GM21528 (cell line): ENCODE results near the gene HS3ST5.
"Not testable (repeated sequence)": the region's sequence is repeated elsewhere in the genome, so short reads cannot be mapped to it uniquely, and the experiment has no call there.

ENCODE experiments used
- ATAC-seq: cut with Tn5 transposase; IDR thresholded peaks from one replicate; pipeline ENCODE4 v1.9.1; 2021; ENCODE audit warnings: mild to moderate bottlenecking, moderate library complexity; ENCODE audit not compliant: unreplicated experiment, low FRiP score

Gene HS3ST5

DNA sequence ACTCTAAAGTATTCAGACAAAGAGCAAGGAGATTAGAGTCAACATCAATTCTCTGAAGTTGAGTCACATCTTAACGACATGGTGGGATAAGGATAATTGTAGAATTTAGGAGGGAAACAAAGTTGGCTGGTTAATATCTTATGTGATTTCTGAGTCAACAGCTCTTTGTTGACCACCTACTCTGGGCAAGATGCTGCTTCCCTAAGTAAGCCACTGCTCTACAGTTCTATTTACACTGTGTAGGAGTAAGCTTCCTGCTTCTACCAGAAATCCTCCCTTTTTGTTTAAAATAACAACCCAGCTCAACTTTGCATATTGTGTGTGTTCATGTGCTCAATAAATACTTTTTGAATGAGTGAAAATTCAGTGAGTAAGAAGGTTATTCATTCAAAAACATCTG lies 3.1 kb downstream of the HS3ST5 start:
- no peak for ATAC-seq

DNA sequence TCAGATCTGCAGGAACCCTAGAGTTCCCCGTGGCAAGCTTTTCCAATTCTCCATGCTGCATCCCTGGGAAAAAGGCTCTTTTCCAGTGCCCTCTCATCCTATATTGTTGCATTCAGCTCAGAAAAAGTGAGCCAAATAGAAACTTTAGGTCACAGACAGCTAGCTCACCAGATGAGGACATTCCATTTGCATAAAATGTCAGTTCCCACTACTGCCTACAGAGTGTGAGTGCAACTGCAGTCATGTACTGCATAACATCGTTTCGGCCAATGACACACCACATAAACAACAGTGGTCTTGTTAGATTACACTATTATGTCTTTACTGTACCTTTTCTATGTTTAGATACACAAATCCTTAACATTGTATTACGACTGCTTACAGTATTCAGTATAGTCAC lies 8.6 kb downstream of the HS3ST5 start:
- ATAC-seq, result no peak

DNA sequence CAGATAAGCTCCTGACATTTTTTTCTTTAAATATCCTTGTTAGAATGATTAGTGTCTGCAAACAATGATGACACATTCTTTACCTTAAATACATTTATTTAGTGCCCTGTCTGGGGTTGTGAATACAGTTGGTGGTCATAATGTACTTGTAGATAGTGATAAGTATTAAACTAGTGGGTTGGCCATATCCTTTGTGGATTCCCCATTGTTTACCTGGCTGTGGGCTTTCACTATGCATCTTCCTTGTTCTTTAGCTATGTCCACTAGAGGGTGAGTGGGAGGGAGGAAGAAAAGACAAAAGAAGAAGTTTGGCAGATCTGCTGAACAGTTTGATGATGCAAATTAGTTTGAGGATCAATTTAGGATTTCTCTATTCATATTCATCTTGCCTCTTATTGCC lies 15.7 kb downstream of the HS3ST5 start:
- no peak for ATAC-seq

DNA sequence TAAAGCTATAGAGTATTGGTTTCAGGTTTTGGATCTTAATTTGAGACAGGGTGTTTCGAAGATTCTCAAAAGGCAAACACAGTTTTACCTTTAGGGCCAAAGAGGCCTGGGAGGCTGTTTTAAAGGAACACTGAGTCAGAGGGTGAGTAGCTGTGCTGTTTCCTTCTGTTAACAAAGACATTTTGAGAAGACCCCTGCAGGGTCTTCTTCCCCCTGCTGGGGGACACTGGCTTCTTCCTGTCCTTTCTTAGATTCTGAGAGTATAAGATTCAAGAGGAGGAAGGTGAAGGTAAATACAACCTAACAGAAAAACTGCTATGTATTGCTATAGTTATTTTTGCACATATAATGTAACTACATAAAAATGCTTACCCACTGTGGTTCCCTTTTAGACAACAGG lies 19.0 kb downstream of the HS3ST5 start:
- ATAC-seq, result no peak

DNA sequence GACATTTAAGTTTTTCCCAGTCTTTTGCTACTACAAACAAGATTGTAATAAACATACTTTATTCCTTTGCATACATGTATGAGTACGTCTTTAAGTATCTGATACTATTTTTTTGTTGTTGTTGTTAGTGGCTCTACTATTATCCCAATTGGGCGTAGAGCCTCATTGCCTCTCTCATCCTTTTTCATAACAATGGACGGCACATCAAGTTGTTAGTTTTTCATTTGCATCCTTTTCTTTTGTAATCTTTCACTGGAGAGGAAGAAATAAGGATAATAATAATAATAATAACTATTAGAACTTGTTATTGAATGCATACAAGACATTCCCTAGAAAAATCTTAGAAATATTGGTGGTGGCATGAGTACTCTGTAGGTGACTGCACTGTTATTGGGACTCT lies 23.1 kb downstream of the HS3ST5 start:
- ATAC-seq, result no peak

DNA sequence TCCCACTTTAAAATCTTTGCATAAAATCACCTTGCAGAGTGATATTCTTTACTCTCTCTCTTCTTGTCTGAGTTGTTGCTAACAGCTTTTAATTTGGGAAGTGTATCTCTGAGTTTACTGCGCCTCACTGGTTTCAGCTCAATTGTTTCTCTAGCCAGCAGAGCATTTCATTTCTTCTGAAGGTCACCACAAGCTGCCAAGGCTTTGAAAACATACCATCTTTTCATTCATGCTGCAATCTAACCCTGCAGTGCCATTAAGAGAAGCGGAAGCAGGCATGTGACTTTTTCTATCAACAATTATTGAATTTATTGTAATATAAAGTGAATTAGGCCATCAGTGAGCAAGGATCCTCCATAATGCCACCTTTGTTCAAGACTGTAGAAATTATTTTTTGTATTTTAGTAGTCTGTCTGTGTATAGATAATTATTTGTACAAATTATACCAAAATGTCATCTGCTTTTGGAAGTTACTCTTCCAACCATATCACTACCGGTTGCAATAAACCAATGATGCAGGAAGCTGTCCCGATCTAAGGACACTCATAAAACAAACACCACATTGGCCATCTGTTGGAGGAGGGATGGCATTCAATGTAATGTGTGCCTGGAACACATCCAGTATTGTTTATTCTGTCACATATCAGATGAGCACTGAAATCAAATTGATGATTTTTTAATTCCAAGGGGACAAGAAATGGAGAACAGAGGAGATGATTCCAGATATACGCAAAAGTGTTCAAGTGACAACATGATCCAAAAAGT lies 26.8 kb downstream of the HS3ST5 start:
- no peak for ATAC-seq

DNA sequence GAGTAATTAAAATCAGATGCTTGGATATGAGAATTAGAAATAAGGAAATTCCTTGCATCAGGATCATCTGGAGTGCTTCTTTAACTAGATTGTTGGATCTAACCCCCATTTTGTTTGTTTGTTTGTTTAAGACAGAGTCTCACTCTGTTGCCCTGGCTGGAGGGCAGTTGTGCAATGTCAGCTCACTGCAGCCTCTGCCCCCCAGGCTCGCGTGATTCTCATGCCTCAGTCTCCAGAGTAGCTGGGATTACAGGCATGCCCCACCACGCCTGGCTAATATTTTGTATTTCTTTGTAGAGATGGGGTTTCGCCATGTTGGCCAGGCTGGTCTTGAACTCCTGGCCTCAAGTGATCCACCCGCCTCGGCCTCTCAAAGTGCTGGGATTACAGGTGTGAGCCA lies 29.0 kb downstream of the HS3ST5 start:
- ATAC-seq, result not testable (repeated sequence)

DNA sequence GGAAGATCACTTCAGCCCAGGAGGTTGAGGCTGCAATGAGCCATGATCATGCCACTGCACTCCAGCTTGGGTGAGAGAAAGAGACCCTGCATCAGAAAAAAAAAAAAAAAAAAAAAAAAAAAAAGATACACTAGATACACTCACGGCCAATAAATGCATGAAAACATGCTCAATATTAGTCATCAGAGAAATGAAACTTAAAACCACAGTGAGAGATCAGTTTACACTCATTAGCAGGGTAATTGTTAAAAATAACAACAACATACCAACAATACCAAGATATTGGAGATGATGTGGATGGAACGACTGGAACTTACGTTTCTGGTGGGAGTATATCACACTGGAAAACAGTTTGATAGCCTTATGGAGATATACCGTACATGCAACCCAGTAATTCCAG lies 29.9 kb downstream of the HS3ST5 start:
- ATAC-seq, result no peak

DNA sequence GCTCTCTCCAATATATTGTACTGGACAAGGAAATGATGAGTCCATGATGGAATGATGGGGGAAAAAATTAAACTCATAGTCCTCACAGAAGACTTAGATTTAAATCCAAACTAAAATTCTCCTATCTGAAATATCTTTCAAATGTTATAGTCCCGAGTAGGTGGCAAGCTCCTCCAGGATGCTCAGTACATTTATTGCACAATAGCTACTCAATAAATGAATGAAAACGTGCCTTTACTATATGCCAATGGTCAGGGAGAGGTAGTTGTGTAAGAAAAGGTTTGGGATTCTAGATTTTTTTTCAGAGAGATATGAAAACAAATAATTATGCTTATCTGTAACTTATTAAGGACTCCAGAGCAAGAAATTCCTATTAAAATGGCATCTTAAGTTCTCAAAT lies 32.8 kb downstream of the HS3ST5 start:
- no peak for ATAC-seq

DNA sequence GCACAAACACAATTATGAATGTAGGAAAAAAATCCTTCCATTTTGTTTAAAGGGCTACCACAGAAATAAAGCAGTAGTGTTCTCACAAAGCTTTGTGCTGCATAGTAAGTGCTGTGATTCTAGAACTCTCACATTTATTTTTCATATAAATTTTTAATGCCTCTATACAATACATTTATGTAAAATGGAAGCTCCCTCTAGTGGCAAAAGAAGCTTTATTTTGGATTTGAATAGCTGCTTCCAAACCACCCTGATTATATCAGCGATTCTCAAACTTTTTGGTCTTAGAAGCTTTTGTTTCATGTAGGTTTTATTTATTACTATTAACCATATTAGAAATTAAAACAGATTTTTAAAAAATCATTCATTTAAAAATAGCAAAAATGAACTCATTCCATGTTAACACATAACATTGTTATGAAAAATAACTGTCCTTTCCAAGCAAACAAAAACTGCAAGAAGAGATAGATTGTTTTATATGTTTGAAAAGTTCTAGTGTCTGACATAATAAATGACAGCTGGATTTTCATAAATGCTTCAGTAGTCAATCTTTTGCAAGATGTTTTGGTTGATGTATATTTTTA lies 38.4 kb downstream of the HS3ST5 start:
- no peak for ATAC-seq

DNA sequence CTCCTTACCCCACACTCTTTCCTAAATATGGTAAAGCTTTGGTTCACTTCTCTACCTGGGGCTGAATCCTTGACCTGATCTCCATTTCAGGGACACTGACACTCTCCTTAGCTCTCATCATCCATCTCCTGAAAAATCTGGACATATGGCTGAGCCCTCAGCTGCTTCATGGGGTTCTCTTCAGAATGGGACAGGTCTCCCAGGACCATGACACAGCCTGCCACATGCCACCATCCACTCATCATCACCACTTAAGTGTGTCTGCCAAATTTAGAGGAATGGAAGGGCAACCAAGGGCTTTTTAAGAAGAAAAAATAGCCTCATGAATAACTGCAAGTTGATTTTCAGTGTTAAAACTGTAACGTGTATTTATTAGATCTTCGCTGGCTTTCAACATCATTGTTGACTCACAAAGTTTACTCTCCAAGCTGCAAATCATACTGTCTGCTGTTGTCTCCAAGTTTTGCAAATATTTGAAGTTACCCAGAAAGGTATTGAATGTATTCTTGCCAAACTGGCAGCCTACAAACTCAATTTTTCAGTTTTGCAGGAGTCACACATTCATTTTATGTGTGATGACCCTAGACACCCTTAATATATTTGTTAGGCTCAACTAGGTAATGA lies 41.1 kb downstream of the HS3ST5 start:
- ATAC-seq, result no peak

DNA sequence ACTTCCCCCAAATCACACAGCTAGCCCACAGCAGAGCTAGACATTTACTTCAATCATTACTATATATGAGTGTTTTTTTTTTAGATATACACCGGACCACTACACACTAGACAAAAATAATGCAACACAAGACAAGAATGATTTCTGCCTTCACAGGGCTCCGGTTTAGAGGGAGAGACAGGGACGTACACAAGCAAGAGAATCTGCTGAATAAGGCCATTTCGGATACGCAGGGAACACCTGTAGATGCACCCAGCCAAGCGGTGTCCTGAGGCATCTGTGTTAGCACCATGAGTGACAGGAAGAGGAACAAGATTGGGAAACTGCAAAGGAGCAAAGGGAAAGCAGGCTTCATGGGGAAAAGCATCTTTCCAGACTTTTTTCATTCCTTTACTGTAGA lies 45.7 kb downstream of the HS3ST5 start:
- ATAC-seq, result no peak

DNA sequence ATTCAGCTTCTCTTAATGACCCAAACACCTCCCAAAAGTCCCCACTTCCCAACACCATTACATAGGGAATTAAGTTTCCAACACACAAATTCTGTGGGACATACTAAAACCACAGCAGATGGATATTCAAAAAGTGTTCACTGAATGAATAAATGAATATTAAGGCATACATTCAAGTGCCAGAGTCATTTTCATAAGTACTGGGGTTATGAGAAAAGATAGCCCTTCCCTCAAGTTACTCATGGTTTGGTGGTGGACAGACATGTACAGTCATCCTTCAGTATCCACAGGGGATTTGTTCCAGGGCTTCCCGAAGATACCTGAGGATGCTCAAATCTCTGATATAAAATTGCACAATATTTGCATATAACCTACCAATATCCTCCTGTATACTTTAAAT lies 50.4 kb downstream of the HS3ST5 start:
- ATAC-seq, result no peak

DNA sequence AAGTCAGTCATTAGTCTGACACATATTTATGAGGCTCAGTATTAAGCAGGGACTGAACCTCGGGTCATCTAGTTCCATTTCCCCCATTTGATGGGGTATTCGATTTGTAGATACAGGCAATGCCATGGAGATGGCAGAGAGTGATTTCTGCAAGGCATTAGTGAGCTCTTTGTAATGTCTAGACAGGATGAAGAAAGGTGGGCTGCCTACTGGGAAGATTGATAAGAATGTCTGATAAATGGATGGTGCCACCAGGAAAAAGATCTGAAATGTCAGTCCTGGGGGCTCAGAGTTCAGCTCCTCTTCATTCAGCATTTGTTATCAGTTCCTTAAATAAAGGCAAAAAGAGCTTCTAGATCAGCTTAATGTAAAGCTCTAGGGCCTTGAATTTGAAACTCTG lies 51.4 kb downstream of the HS3ST5 start:
- ATAC-seq, result no peak

DNA sequence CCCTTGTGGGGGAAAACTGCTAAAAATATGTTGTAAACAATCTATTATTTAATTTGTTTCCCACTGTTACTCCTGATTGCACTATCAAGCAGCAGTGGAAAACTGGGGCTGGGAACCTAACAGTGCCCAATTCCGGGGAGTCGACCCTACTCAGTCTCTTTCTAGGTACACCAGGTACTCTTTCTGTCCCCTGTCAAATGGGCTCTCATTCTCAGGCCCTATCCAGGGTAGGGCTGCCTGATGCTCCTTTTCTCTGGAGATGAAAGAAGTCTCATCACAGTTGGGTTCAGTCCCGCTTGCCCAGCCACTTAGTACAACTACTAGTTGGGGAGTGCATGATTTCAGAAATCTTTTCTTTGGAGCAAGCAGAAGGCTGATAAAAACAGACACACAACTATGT lies 52.0 kb downstream of the HS3ST5 start:
- no peak for ATAC-seq

DNA sequence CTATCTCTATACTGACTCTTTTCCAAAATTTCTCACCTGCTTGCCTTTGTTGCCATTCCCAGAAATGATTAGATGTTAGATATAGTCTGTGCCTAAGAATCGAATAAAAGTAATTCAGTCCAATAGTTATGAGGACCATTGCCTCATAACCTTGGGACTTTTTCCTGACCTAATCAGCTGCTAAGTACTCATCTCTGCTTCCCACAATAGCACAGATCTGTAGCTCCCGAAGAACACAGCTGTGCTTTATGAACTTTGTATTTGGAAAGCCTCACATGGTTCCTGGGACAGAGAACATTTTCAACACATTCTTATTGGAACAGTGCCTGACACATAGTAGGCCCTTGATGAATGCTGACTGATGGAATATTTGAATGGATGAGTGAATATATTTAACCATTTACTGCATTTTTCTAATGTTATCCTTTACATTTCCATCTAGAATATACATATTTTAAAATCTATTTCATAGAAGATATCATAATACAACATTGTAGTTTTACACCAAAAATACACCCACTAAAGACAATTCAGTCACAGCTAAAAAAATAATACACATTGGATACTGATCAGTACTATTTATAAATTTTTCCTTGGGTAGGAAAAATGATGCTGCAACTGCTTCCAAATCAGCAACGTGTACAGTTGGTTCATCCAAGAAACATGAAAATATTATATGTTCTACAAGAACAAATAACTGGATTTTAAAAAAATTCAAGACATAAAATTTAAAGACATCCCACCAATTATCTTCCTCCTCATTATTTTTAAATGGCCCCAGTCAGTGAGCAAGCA lies 53.9 kb downstream of the HS3ST5 start:
- no peak for ATAC-seq

DNA sequence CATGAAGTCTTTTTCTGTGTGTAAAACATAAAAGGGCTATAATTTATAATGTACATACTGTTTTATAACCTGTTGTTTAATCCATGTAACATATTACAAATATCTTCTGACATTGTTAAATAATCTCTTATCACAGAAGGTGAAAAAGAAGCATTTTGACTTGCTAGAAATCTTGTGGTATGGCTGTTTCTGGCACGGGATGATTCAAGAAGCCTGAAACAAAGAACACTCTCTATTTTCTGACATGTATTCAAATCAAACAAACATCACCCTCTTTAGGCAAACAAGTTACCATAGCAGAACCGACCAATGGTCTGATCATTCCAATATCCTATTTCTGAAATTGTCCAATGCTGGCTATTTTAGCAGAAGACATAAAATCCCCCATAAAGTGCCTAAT lies 55.4 kb downstream of the HS3ST5 start:
- ATAC-seq, result no peak

DNA sequence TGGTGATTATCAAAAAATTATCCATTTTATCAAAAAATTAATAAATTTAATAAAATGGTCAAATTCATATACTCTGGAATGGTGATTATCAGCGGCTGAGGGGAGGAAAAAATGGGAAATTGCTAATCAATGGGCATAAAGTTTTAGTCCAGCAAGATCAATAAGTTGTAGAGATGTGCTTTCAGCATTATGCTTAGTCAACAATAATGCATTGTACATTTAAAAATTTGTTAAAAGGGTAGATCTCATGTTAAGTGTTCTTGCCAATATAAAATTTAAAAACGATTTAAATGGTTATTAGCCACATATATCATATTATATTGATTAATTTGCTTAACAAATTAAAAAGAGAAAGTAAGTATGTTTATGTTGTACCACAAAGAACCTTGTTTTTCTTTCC lies 56.6 kb downstream of the HS3ST5 start:
- no peak for ATAC-seq

DNA sequence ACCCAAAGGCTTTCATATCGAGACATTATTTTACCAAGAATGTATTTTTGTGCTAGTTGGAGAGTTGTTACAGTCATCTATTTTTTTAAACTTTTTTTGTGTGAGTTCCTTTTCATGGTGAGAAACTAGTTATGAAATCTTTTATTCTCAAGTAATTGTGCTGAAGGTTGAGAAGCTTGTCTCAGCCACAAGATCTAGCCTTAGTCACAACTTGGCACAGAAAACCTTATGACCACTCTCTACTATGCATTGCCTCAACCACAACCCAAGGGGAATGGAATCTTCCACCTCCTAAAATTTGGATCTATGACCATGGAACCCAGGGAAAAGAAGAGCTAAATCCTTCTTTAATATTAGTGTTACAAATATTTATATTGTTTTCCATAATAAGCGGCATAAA lies 58.5 kb downstream of the HS3ST5 start:
- no peak for ATAC-seq

DNA sequence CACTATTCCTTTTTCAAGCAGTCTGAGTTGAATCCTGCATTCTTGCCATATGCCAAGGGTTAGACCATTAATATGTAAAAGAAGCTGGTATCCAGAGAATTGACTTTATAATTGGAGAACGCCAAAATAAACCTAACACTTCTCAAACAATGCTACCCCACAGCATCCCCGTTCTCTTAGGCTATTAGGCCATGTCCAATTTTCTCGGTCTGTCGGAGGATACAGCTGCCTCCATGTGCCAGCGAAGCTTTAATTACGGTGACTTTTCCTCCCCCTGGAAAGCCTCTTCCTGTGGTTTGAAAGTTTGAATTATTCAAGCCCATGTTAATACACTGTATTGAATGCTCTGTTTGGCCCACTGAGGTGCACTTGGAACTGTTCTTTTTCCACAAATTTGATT lies 60.5 kb downstream of the HS3ST5 start:
- no peak for ATAC-seq

DNA sequence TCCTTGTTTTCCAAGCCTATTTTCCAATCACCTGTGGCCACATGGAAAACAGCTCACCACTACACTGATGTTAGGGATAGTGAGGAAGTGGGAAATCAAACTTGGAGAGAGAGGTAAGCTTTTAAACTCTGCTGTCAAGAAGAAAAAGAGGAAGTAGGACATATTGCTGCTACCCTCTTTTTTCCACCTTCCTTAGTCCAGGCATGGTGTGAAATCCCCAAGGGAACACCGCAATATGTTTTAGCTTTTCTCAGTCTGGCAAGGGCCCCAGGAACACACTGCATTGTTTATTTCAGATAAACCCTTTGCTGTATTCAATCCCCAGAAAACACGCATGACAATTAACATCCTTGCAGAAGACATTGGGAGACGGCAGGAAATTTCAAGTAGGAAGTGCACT lies 61.3 kb downstream of the HS3ST5 start:
- no peak for ATAC-seq
